Occipital lobe (tissue), 2 donors: ENCODE measurements around the gene ALK. TPM values are rescaled to one million over a fixed set of nuclear protein-coding genes. Genes with fewer than 3 reads are reported as not detected.

Experiments
- DNase-seq: peaks from one replicate; lab custom pipeline; 2025; lab: John Stamatoyannopoulos, UW
- total RNA-seq: library from RNA; depleted of rRNA; stranded (reverse); fragments of >200 nt; gene quantifications from one replicate; pipeline ENCODE4 v1.2.3, GENCODE V29; 2014

Gene ALK
- total RNA-seq, 1 donor from 2014 or later, result 0.78 TPM

GRCh38 chr2:29657674-29658073, 263.7 kb downstream of the ALK start:
- DNase-seq, result no peak

- no peak for DNase-seq
These were observed 265.8 kb downstream of the ALK start for GRCh38 chr2:29655391-29656086.

- DNase-seq, result no peak
These were observed 270.7 kb downstream of the ALK start for GRCh38 chr2:29650631-29651097.

GRCh38 chr2:29644949-29645348, 276.4 kb downstream of the ALK start:
- DNase-seq, result no peak

DNA sequence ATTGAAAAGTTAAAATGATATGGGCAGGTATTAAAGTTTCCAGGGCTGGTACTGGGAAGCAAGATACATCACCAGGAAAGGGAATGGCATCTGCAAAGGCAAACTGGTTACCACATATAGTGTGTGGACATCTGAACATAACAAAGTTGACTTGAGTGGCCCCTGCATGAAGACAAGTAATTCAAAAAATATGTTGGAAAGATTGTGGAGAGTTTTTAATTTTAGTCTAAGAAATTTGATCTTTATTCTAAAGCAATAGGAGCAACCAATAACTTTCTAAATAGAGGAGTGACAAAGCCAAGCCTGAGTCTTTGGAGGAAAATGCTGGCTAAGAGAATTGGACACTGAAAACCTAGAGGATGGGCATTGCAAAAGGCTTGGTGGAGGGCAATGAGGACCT, 278.2 kb downstream of the ALK start:
- no peak for DNase-seq

- DNase-seq, result no peak
These were observed 281.0 kb downstream of the ALK start for GRCh38 chr2:29640360-29640759.

GRCh38 chr2:29638641-29639040, 282.7 kb downstream of the ALK start:
- DNase-seq, result no peak

DNA sequence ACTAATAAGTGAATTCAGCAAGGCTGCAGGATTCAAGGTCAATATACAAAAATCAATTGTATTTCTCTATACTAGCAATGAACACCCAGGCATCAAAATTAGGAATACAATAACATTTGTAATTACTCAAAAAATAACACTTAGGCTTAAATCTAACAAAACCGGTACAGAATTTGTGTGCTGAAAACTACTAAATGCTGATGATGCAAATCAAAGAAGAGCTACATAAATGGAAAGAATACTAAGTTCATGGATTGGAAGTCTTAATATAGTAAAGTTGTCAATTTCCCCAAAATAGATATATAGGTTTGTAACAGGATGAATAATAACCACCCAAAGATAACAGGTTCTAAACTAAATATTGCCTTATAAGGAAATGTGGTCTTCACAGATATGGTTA, 286.5 kb downstream of the ALK start:
- DNase-seq, result no peak

DNA sequence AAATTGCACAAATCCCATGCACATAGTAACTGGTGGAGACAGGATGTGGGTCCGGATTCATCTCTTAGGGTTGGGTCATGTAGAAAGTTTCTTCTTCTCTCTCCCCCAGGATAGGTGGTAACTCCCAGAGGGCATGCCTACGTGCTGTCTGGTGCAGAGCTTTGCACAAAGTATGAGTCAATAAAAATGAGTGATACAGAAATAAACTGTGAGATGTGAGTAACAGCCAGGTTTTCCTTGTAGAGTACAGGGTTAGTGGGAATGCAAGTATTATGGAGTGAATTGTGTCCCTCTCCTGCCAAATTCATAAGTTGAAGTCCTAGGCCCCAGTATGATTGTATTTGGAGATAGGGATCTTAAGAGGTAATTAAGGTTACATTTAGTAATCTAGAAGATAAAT, 289.4 kb downstream of the ALK start:
- no peak for DNase-seq

DNA sequence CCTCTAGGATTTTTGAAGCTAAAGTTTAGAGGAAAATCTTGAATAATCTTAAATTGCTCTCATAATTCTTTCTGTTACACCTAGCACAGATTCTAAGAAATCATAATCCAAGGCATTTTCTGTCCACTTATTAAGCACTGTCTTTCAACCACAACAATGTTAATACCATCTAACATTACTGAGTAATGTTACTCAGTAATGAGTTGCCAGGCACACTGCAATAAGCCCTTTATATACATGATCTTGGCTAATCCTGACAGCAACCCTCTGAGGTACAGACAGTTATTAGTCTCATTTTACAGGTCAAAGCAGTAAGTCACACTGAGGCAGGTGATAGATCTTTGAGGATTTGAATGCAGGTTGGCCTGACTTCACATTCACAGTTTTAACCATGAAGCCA, 291.9 kb downstream of the ALK start:
- DNase-seq, result no peak

DNA sequence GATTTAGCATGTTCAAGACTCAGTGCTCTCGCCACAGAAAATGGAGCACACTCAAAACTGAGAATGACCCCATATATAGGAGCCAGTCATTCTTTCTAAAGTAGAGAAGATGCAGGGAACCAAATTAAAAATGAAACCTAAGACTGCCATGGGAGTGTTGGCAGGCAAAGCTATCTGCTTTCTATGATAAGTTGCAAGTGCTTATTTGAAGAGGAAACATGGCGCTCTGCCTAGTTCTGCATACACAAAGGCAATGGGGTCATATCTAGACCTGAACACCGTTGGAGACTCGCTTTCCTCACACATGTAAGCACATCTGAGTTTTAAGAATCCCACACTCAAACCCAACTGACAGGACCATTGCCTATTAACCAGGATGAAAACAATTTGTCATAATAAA, 292.5 kb downstream of the ALK start:
- no peak for DNase-seq

DNA sequence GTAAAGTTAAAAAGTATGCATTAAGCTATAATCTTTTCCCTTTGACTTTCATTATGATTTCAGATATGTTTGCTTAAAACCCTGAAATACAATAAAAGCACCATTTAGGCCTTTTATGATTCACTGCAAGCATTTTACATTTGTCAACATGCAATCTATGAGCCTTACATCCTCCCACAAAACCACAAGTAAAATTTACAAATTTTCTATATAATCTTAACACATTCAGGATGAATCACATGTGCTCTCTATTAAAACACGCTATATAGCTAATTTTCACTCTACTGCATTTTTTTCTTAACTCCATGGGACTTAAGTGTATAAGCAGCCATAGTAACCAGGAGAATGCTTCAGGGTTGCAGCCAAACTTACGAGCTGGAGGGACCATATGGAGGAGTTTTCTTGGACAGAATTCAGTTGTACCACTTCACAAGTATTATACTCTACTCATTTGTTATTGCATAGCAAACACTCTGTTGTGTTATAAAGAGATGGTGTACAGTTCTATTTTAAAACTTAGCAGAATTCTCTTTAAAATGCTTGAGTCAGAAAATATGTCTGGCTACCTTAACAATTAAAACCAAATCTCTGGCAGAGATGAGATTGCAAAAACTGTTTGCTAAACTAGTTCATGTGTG, 293.2 kb downstream of the ALK start:
- DNase-seq, result no peak

- no peak for DNase-seq
These were observed 294.1 kb downstream of the ALK start for GRCh38 chr2:29627279-29627711.

DNA sequence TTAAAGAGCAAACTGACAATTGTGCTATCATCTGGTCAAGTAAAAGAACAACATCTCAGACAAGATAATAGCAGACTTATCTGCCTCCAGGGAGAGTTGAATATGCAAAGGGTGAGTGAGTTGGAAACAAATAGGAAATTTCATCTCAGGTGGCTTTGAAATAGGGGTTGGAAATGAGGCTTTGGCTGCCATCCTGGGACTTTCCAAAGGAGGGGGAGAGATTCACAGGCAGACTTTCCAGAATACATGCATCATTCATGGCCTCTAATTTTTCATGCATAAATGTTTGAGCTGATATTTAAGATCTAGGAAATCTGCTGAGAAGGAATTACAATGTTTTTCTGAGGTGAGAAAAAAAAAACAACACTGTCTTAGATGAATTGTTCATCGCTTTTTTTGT, 300.5 kb downstream of the ALK start:
- DNase-seq, result no peak

GRCh38 chr2:29619689-29620088, 301.7 kb downstream of the ALK start:
- DNase-seq, result no peak

DNA sequence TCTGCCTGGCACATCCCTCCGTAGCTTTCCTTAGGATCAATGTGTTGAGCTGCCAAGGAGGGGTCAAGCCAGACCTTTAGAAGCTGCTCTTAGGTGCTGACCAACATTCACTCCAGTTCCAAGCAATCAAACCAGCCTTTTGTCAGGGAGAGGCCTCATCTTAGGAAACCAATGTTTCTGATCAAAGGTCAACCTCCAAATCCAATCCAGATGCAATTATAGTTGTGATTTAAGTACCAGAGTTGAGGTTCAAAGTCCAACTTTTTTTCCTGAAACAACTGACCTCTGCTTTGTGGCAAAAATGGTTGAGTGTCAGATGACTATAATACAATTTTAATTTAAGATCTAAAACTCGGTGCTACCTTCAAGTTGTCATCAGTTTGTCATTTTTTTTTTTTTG, 303.4 kb downstream of the ALK start:
- DNase-seq, result no peak

DNA sequence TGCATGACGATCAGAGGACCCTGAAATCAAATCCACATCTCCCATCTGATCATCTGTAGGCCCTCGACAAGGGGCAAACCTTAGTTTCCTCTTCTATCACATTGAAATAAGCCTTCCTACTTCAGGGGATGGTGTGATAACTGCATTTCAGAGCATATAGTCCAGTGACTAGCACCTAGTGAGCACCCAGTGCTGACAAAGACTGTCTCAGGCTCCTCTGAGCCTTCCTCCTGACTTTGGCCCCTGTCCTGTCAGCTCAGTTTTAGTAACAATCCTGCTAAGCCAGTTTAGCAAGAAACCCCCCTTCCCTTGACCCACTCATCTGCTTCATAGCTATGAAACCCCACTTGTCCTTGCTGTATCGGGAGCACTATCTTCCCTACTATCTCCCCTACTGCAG, 304.0 kb downstream of the ALK start:
- no peak for DNase-seq

DNA sequence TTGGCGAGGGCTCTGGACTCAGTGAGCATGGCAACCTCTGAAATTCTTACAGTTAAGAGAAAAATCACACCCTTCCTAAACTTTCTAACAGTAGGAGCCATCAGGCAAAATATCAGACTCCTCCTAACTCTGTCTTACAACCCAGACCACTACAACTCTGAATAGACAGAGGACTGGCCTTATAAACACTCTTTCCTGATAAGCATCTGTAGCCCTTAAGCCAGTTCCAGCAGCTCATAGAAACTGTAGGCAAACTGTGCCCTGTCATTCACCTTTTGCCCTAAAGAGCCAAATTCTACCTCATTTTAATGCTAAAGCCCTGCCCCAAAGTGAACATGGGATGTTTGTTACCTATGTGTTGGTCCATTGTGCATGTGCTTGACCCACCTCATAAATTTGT, 304.8 kb downstream of the ALK start:
- DNase-seq, result no peak

DNA sequence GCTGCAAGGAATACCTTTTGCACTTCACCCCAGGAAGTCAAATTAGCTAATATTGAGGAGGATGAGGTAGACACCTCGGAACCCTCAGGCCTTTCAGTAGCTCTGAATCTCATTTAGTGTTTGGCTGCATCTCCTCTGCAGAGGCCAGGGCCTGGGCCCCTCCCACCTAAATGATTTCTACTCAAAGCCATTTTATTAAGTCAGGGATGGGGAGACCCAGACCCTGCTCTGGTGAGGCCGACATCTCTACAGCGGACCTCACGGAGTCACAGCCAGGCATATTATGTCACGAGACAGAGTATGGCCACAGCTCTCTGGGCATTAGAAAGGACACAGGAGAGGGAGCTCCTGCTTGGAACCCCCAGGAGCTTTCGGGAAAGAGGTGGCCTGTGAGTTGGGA, 305.5 kb downstream of the ALK start:
- DNase-seq, result no peak

DNA sequence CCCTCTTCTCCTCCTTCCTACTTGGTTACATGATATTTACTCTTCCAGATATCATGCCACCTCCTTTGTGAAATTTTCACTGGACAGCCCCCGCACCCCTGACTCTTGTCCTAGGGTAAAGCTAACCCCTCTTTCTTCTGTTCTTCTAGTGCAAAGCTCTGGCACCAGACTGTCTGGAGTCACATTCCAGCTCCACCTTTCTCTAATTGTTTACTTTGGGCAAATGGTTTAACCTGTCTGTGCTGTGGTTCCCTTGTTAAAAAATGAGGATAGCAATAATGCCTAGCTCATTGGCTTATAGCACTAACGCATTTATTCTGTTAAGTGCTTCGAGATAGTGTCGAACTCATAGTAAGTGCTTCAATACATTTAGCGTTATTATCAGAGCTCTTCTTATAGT, 306.2 kb downstream of the ALK start:
- no peak for DNase-seq

GRCh38 chr2:29614295-29614830, 307.0 kb downstream of the ALK start:
- no peak for DNase-seq

DNA sequence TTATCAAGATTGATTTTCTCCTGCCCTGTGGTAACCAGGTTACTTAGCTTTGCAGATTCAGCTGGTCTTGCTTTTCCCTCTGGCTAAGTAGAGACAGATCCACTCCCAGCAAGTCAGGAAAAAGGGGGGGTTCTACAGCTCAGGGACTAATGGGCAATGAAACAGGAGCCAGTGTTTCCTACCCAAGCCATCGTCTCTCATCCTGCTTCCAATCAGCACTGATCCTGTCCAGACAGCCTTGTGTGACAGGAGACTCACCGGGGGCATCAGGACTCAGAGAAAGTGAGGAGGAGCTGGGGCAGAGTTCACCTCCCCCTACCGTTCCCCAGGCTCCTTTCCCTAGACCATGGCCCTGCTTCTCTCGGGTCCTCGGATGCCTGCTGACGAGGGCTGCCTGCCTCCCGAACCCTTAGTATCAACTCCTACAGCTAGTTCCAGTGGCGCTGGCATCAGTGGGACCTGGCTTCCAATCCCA, 307.6 kb downstream of the ALK start:
- no peak for DNase-seq

- DNase-seq, result no peak
These were observed 308.3 kb downstream of the ALK start for GRCh38 chr2:29613067-29613466.
